Panc1 (cell line): ENCODE results near the gene ALK. TPM values are rescaled to one million over a fixed set of nuclear protein-coding genes. Genes with fewer than 3 reads are reported as not detected.

ENCODE experiments used
- ATAC-seq: fragments of 200-7000 bp; cut with Tn5 transposase; 2 replicates; pipeline ENCODE4 v1.9.1; 2020; ENCODE audit warnings: mild to moderate bottlenecking, moderate library complexity
- BruUV-seq: library from RNA; stranded (reverse); fragments of 400-500 nt; replicated peaks from 2 replicates; lab custom pipeline; 2021; lab: Mats Ljungman, UMichigan
- CTCF ChIA-PET: fragments of 300-600 bp; sonication (Branson Sonifier 250); formaldehyde crosslinking; loops from one replicate; lab custom pipeline; 2022; ENCODE audit warnings: antibody characterized with exemption; lab: Charles Lee
- POLR2A ChIA-PET: fragments of 300-600 bp; sonication (Branson Sonifier 250); formaldehyde crosslinking; loops from one replicate; lab custom pipeline; 2022; ENCODE audit warnings: antibody characterized with exemption; lab: Charles Lee
- DNase-seq: peaks from one replicate; pipeline ENCODE4 v3.0.0-alpha.2; 2010; ENCODE audit warnings: low read depth, low spot score
- H3K27ac ChIP-seq: 2 replicates; pipeline ENCODE4 v1.5.1; 2011; ENCODE audit warnings: mild to moderate bottlenecking, low read length, inconsistent platforms
- H3K27me3 ChIP-seq: fragments of 200-500 bp; sonication (Bioruptor generic); 2 replicates; pipeline ENCODE4 v1.6.0; 2014; ENCODE audit warnings: low read length, inconsistent platforms; ENCODE audit not compliant: control insufficient read depth, insufficient read depth
- H3K36me3 ChIP-seq: fragments of 200-500 bp; sonication (Bioruptor generic); 2 replicates; pipeline ENCODE4 v1.5.1; 2014; ENCODE audit warnings: inconsistent platforms, mild to moderate bottlenecking, low read length, moderate library complexity; ENCODE audit not compliant: control insufficient read depth, insufficient read depth
- H3K4me1 ChIP-seq: 2 replicates; pipeline ENCODE4 v1.5.1; 2011; ENCODE audit warnings: inconsistent platforms, mild to moderate bottlenecking, low read length, moderate library complexity; ENCODE audit not compliant: control insufficient read depth, insufficient read depth
- H3K4me3 ChIP-seq, 2 experiments: 2 replicates each; pipeline ENCODE4 v1.5.1; 2011 to 2012; ENCODE audit warnings: low read depth in 2 of 2, low read length in 2 of 2, mild to moderate bottlenecking in 2 of 2, inconsistent platforms in 1 of 2, moderate library complexity in 1 of 2
- H3K9me3 ChIP-seq: fragments of 200-500 bp; sonication (Bioruptor generic); 2 replicates; pipeline ENCODE4 v1.5.1; 2014; ENCODE audit warnings: low read depth, mild to moderate bottlenecking, inconsistent platforms, low read length, moderate library complexity; ENCODE audit not compliant: control insufficient read depth, insufficient read depth
- POLR2AphosphoS5 ChIP-seq: IDR thresholded peaks from 2 replicates; pipeline ENCODE4 v1.6.1; 2012; ENCODE audit warnings: mild to moderate bottlenecking, low read depth, low read length, moderate library complexity
- SIN3A ChIP-seq: IDR thresholded peaks from 2 replicates; pipeline ENCODE4 v1.6.1; 2012; ENCODE audit warnings: low read depth, mild to moderate bottlenecking, low read length, moderate library complexity, borderline replicate concordance; ENCODE audit not compliant: insufficient read depth
- TCF7L2 ChIP-seq: IDR thresholded peaks from 2 replicates; pipeline ENCODE4 v1.6.1; 2011; ENCODE audit warnings: mild to moderate bottlenecking, low read depth, low read length, inconsistent platforms
- in situ Hi-C: cut with HindIII; loops from 2 replicates; pipeline ENCODE4 v1.10.0; 2016; ENCODE audit warnings: low sequenced_read_pairs, low pct_unique_long_range_greater_than_20kb
- intact Hi-C: fragments of 100-400 bp; cut with micrococcal nuclease; formaldehyde crosslinking; loops from one replicate; pipeline ENCODE4 v1.10.0; 2022; ENCODE audit not compliant: unreplicated experiment
- total RNA-seq: library from RNA; stranded (reverse); gene quantifications from one replicate; pipeline ENCODE4 v1.2.1, GENCODE V29; 2021; ENCODE audit not compliant: unreplicated experiment
- TF ChIP-seq, protein P1 (sequence below): fragments of 450-650 bp; IDR thresholded peaks from 2 replicates; pipeline ENCODE4 v1.5.1; 2017; ENCODE audit warnings: mild to moderate bottlenecking
- TF ChIP-seq, protein P2 (sequence below), 2 experiments: IDR thresholded peaks; 2 replicates each; pipeline ENCODE4 v1.6.1; 2011 to 2012; ENCODE audit warnings: low read depth in 2 of 2, control low read depth in 1 of 2, low read length in 1 of 2, mild to moderate bottlenecking in 1 of 2, moderate library complexity in 1 of 2; ENCODE audit not compliant: insufficient read depth in 1 of 2

The ALK gene
- total RNA-seq, 1 experiment from 2014 or later: not detected

DNA sequence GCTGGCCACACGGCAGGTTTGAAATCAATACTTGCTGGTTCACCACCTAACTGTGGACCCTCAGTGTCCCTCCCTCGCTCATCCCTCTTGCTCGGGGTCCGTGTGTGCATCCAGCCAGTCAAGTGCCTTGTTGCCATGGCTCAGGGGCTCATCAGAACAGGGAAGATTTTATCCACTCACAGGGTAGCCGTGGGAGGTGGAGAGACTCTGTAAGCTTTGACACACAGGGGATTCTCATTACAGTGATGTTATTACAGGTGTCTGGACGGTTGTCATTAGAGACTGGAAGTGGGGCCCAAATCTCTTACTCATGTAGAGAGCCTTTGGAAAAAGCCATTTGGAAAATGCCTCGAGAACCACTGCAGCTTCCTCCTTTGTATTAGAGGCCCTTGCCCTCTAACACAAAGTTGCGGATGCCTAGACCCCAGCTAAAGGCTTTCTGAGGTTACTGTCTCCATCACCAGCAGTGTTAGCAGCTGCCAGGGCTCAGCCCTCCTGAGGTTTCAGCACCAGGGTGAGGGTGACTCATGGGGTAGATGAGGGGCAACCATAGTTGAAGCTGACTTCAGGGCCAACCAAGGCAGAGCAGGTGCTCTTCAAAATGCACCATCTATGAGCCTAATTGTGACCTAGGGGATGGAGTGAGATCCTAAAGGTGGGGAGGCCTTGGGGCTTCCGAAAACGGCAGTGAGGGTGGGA is 610.6 kb downstream of the ALK start:
- CTCF ChIA-PET: no interaction called here
- no TSS peak for BruUV-seq
- ATAC-seq: no peak

GRCh38 chr2:29309090-29310029 is 612.0 kb downstream of the ALK start:
- Histone ChIP-seq H3K27me3 (peaks cover 3% of the 10 kb centered on the region; the same call in 1 of the 2 replicates), H3K36me3 (no peaks in the 10 kb centered on the region), H3K4me3 (no peak overlapping the region), H3K27ac (no peak overlapping the region), H3K4me1 (no peaks in the 10 kb centered on the region), H3K9me3 (no peaks in the 10 kb centered on the region)
- ChIA-PET CTCF (interaction anchor here (0.6 to 1.0 kb wide), 3 partner anchors 9 to 1704 kb away, joined by 3 to 4 read pairs (median 3); no protein-coding TSS in a partner anchor), POLR2A (no interaction called here)
- ATAC-seq (peak; percentile 92), DNase-seq (peak; percentile 50)
- no TSS peak for BruUV-seq
- intact Hi-C loops (no loop called here), in situ Hi-C loops (no loop called here)
- TF ChIP-seq, protein P1, sequence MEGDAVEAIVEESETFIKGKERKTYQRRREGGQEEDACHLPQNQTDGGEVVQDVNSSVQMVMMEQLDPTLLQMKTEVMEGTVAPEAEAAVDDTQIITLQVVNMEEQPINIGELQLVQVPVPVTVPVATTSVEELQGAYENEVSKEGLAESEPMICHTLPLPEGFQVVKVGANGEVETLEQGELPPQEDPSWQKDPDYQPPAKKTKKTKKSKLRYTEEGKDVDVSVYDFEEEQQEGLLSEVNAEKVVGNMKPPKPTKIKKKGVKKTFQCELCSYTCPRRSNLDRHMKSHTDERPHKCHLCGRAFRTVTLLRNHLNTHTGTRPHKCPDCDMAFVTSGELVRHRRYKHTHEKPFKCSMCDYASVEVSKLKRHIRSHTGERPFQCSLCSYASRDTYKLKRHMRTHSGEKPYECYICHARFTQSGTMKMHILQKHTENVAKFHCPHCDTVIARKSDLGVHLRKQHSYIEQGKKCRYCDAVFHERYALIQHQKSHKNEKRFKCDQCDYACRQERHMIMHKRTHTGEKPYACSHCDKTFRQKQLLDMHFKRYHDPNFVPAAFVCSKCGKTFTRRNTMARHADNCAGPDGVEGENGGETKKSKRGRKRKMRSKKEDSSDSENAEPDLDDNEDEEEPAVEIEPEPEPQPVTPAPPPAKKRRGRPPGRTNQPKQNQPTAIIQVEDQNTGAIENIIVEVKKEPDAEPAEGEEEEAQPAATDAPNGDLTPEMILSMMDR: peak; percentile 92
- TF ChIP-seq TCF7L2: no peak

More for the DNA sequence above, 610.6 kb downstream of the ALK start:
- no peaks in the 10 kb centered on the region for H3K9me3 ChIP-seq
- H3K27me3 ChIP-seq: peaks cover 3% of the 10 kb centered on the region; the same call in 1 of the 2 replicates
- POLR2A ChIA-PET: interaction anchor here (0.6 kb wide), 1 partner anchor 13 kb away, joined by 3 read pairs; no protein-coding TSS in a partner anchor
- DNase-seq: no peak
- no peak for TF ChIP-seq POLR2AphosphoS5
- TF ChIP-seq SIN3A: no peak
- TF ChIP-seq, protein P2, sequence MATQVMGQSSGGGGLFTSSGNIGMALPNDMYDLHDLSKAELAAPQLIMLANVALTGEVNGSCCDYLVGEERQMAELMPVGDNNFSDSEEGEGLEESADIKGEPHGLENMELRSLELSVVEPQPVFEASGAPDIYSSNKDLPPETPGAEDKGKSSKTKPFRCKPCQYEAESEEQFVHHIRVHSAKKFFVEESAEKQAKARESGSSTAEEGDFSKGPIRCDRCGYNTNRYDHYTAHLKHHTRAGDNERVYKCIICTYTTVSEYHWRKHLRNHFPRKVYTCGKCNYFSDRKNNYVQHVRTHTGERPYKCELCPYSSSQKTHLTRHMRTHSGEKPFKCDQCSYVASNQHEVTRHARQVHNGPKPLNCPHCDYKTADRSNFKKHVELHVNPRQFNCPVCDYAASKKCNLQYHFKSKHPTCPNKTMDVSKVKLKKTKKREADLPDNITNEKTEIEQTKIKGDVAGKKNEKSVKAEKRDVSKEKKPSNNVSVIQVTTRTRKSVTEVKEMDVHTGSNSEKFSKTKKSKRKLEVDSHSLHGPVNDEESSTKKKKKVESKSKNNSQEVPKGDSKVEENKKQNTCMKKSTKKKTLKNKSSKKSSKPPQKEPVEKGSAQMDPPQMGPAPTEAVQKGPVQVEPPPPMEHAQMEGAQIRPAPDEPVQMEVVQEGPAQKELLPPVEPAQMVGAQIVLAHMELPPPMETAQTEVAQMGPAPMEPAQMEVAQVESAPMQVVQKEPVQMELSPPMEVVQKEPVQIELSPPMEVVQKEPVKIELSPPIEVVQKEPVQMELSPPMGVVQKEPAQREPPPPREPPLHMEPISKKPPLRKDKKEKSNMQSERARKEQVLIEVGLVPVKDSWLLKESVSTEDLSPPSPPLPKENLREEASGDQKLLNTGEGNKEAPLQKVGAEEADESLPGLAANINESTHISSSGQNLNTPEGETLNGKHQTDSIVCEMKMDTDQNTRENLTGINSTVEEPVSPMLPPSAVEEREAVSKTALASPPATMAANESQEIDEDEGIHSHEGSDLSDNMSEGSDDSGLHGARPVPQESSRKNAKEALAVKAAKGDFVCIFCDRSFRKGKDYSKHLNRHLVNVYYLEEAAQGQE (IDR thresholded peaks at IDR 0.05; ENCODE audit: insufficient read depth in 1 of 2, low read depth in 2 of 2, low read length in 1 of 2): no peak
- TF ChIP-seq, protein P1: no peak
- H3K36me3 ChIP-seq: no peaks in the 10 kb centered on the region
- H3K27ac ChIP-seq: no peak overlapping the region
- in situ Hi-C loops (no loop called here), intact Hi-C loops (no loop called here)
- no peaks in the 10 kb centered on the region for H3K4me1 ChIP-seq
- H3K4me3 ChIP-seq: no peak overlapping the region
